ENCODE data around the gene CDH24. TPM values are rescaled to one million over a fixed set of nuclear protein-coding genes. Genes with fewer than 3 reads are reported as not detected.
A peak's percentile ranks its signal among the peaks of the same experiment; 100 is the strongest.

The CDH24 gene
- polyA plus RNA-seq, 3 donors: 0.13 to 0.14 TPM; not detected in 1

- WGBS (ENCODE audit: insufficient coverage): 97% methylated on average over 4 of the region's 4 CpGs
- no peak overlapping the region for H3K4me2 ChIP-seq (replicated peaks; ENCODE audit: extremely low read depth, low read length, poor library complexity, severe bottlenecking)
- H3K27me3 Mint-ChIP-seq (ENCODE audit: low read depth in 3 of 3): peaks cover 0 to 1% (median 0%) of the 10 kb centered on the region in 3 donors
- H3K27me3 ChIP-seq (ENCODE audit: control insufficient read depth in 2 of 2, insufficient read depth in 2 of 2, low read length in 2 of 2): no peaks in the 10 kb centered on the region
- peaks cover 38 to 58% of the 10 kb centered on the region in 2 donors for H3K36me3 Mint-ChIP-seq
- H3K27ac ChIP-seq (ENCODE audit: low read depth in 1 of 2, low read length in 2 of 2): no peak overlapping the region
- peaks cover 22% of the 10 kb centered on the region for H3K4me1 Mint-ChIP-seq
- peaks cover 38 to 40% of the 10 kb centered on the region in 2 donors for H3K36me3 ChIP-seq (replicated peaks in 1 of 2; ENCODE audit: control insufficient read depth in 1 of 2, insufficient read depth in 2 of 2, low read length in 2 of 2)
- no peaks in the 10 kb centered on the region for H3K9me3 ChIP-seq (replicated peaks in 1 of 2; ENCODE audit: control insufficient read depth in 1 of 2, insufficient read depth in 1 of 2, low read length in 2 of 2)
- H3K79me2 ChIP-seq (ENCODE audit: insufficient read depth, low read length): peaks cover 22% of the 10 kb centered on the region
- H3K9ac ChIP-seq (ENCODE audit: insufficient read depth, low read length, poor library complexity, severe bottlenecking): no peak overlapping the region
- no peak for TF ChIP-seq CTCF (IDR thresholded peaks at IDR 0.05)
- no peak for DNase-seq
- no peak overlapping the region for H2AFZ ChIP-seq (ENCODE audit: insufficient read depth, low read depth, low read length, poor library complexity, severe bottlenecking)
- peaks cover 16 to 21% of the 10 kb centered on the region in 2 donors for H3K4me1 ChIP-seq (ENCODE audit: control insufficient read depth in 1 of 2, insufficient read depth in 2 of 2, low read length in 2 of 2)
- H4K20me1 ChIP-seq (ENCODE audit: insufficient read depth, low read length): no peaks in the 10 kb centered on the region
- no peaks in the 10 kb centered on the region for H3K9me3 Mint-ChIP-seq
- intact Hi-C loops (cut with micrococcal nuclease): no loop called here
- no peak overlapping the region for H3K27ac Mint-ChIP-seq
- H3K4me3 ChIP-seq (replicated peaks in 1 of 3; ENCODE audit: low read depth in 2 of 3, low read length in 3 of 3): no peak overlapping the region
- H3K4me3 Mint-ChIP-seq: no peak overlapping the region
Measured at GRCh38 chr14:23030936-23031335, 26.4 kb downstream of the CDH24 start.

- Histone ChIP-seq H3K9me3 (replicated peaks in 1 of 2; ENCODE audit: control insufficient read depth in 1 of 2, insufficient read depth in 1 of 2, low read length in 2 of 2) (no peaks in the 10 kb centered on the region), H3K27ac (ENCODE audit: low read depth in 1 of 2, low read length in 2 of 2) (no peak overlapping the region), H3K4me1 (ENCODE audit: control insufficient read depth in 1 of 2, insufficient read depth in 2 of 2, low read length in 2 of 2) (peaks cover 9% of the 10 kb centered on the region in 2 donors), H4K20me1 (ENCODE audit: insufficient read depth, low read length) (no peaks in the 10 kb centered on the region), H2AFZ (ENCODE audit: insufficient read depth, low read depth, low read length, poor library complexity, severe bottlenecking) (no peak overlapping the region), H3K4me2 (replicated peaks; ENCODE audit: extremely low read depth, low read length, poor library complexity, severe bottlenecking) (no peak overlapping the region), H3K79me2 (ENCODE audit: insufficient read depth, low read length) (peaks cover 13% of the 10 kb centered on the region), H3K4me3 (replicated peaks in 1 of 3; ENCODE audit: low read depth in 2 of 3, low read length in 3 of 3) (no peak overlapping the region), H3K9ac (ENCODE audit: insufficient read depth, low read length, poor library complexity, severe bottlenecking) (no peak overlapping the region), H3K27me3 (ENCODE audit: control insufficient read depth in 2 of 2, insufficient read depth in 2 of 2, low read length in 2 of 2) (no peaks in the 10 kb centered on the region), H3K36me3 (replicated peaks in 1 of 2; ENCODE audit: control insufficient read depth in 1 of 2, insufficient read depth in 2 of 2, low read length in 2 of 2) (peaks cover 42 to 59% of the 10 kb centered on the region in 2 donors)
- Mint-ChIP-seq H3K27me3 (ENCODE audit: low read depth in 3 of 3) (peaks cover 0 to 1% (median 0%) of the 10 kb centered on the region in 3 donors), H3K4me1 (peaks cover 20% of the 10 kb centered on the region), H3K36me3 (peaks cover 55 to 77% of the 10 kb centered on the region in 2 donors), H3K9me3 (no peaks in the 10 kb centered on the region), H3K4me3 (no peak overlapping the region), H3K27ac (peak overlapping the region in 3 of 7 donors; percentile 5 to 26 (median 6))
- no peak for DNase-seq
- no peak for TF ChIP-seq CTCF (IDR thresholded peaks at IDR 0.05)
- WGBS (ENCODE audit: insufficient coverage): 6% methylated on average over 2 of the region's 2 CpGs
- intact Hi-C loops (cut with micrococcal nuclease): no loop called here
Measured at GRCh38 chr14:23028799-23029198, 28.5 kb downstream of the CDH24 start.

All from CD14-positive monocyte (primary cell).